GM23338 (cell line): ENCODE measurements around the gene UGT1A1. TPM values are rescaled to one million over a fixed set of nuclear protein-coding genes. Genes with fewer than 3 reads are reported as not detected.

Experiments
- ATAC-seq: fragments of 200-7000 bp; cut with Tn5 transposase; 3 replicates; pipeline ENCODE4 v1.9.1; 2020
- DNase-seq: peaks from one replicate; pipeline ENCODE4 v3.0.0-alpha.2; 2015; ENCODE audit warnings: low spot score
- H2AFZ ChIP-seq: fragments of 200-600 bp; sonication (generic); 2 replicates; pipeline ENCODE4 v1.8.0; 2016; ENCODE audit warnings: antibody characterized with exemption, mild to moderate bottlenecking, moderate library complexity
- H3F3A ChIP-seq: fragments of 200-600 bp; sonication (generic); replicated peaks from 2 replicates; pipeline ENCODE4 v1.8.0; 2017; ENCODE audit warnings: antibody characterized with exemption, mixed run types, low read depth
- H3K27ac ChIP-seq: fragments of 200-600 bp; sonication (generic); 2 replicates; pipeline ENCODE4 v1.6.1; 2016; ENCODE audit warnings: low read depth
- H3K27me3 ChIP-seq: fragments of 200-600 bp; sonication (generic); 2 replicates; pipeline ENCODE4 v1.8.0; 2016; ENCODE audit warnings: mild to moderate bottlenecking, mixed run types, moderate library complexity; ENCODE audit not compliant: insufficient read depth
- H3K36me3 ChIP-seq: fragments of 200-600 bp; sonication (generic); 2 replicates; pipeline ENCODE4 v1.8.0; 2016; ENCODE audit warnings: mild to moderate bottlenecking; ENCODE audit not compliant: insufficient read depth
- H3K4me1 ChIP-seq: fragments of 200-600 bp; sonication (generic); 2 replicates; pipeline ENCODE4 v1.8.0; 2016; ENCODE audit warnings: mild to moderate bottlenecking, moderate library complexity; ENCODE audit not compliant: insufficient read depth
- H3K4me2 ChIP-seq: fragments of 200-600 bp; sonication (generic); 2 replicates; pipeline ENCODE4 v1.7.1; 2017; ENCODE audit warnings: mixed run types
- H3K4me3 ChIP-seq: fragments of 200-600 bp; sonication (generic); 2 replicates; pipeline ENCODE4 v1.6.1; 2016; ENCODE audit warnings: mixed run types
- H3K79me2 ChIP-seq: fragments of 200-600 bp; sonication (generic); replicated peaks from 2 replicates; pipeline ENCODE4 v1.8.0; 2017; ENCODE audit warnings: mild to moderate bottlenecking; ENCODE audit not compliant: insufficient read depth
- H3K9me2 ChIP-seq: fragments of 200-600 bp; sonication (generic); 2 replicates; pipeline ENCODE4 v1.8.0; 2017; ENCODE audit not compliant: insufficient read depth
- H4K20me1 ChIP-seq: fragments of 200-600 bp; sonication (generic); replicated peaks from 2 replicates; pipeline ENCODE4 v1.8.0; 2017; ENCODE audit warnings: mild to moderate bottlenecking; ENCODE audit not compliant: insufficient read depth
- H3K27ac Mint-ChIP-seq: 2 replicates; pipeline ENCODE4 v1.8.0; 2020; ENCODE audit warnings: inconsistent platforms, mild to moderate bottlenecking, moderate library complexity, mixed read lengths
- H3K27me3 Mint-ChIP-seq: 3 replicates; pipeline ENCODE4 v1.8.0; 2022; ENCODE audit warnings: low read depth, mild to moderate bottlenecking, moderate library complexity, mixed read lengths, inconsistent platforms; ENCODE audit not compliant: insufficient read depth, poor library complexity
- H3K36me3 Mint-ChIP-seq: 3 replicates; pipeline ENCODE4 v1.8.0; 2021; ENCODE audit warnings: low read depth, mild to moderate bottlenecking, inconsistent platforms, moderate library complexity, mixed read lengths
- H3K4me1 Mint-ChIP-seq: 3 replicates; pipeline ENCODE4 v1.8.0; 2020; ENCODE audit warnings: mild to moderate bottlenecking, inconsistent platforms, mixed read lengths
- H3K4me3 Mint-ChIP-seq: 3 replicates; pipeline ENCODE4 v1.8.0; 2021; ENCODE audit warnings: moderate library complexity, mild to moderate bottlenecking, inconsistent platforms, mixed read lengths
- H3K9me3 Mint-ChIP-seq: 3 replicates; pipeline ENCODE4 v1.8.0; 2020; ENCODE audit warnings: moderate library complexity, mild to moderate bottlenecking, inconsistent platforms, mixed read lengths
- CREB1 ChIP-seq: fragments of 250-450 bp; sonication (Bioruptor Pico); IDR thresholded peaks from 2 replicates; pipeline ENCODE4 v1.5.0; 2020; ENCODE audit warnings: low read depth, mild to moderate bottlenecking, moderate library complexity
- ETS1 ChIP-seq: IDR thresholded peaks from 2 replicates; pipeline ENCODE4 v1.6.1; 2016; ENCODE audit warnings: antibody characterized with exemption
- EZH2phosphoT487 ChIP-seq: fragments of 200-600 bp; sonication (generic); IDR thresholded peaks from one replicate; pipeline ENCODE4 v1.8.1; 2018; ENCODE audit warnings: antibody characterized with exemption; ENCODE audit not compliant: unreplicated experiment
- JUNB ChIP-seq: IDR thresholded peaks from one replicate; pipeline ENCODE4 v1.6.1; 2016; ENCODE audit warnings: antibody characterized with exemption; ENCODE audit not compliant: unreplicated experiment
- POLR2AphosphoS5 ChIP-seq: IDR thresholded peaks from 2 replicates; pipeline ENCODE4 v1.6.1; 2016; ENCODE audit warnings: antibody characterized with exemption, low read depth
- ZNF114 ChIP-seq: fragments of 250-450 bp; sonication (Bioruptor Pico); IDR thresholded peaks from 2 replicates; pipeline ENCODE4 v1.5.0; 2020; ENCODE audit warnings: mild to moderate bottlenecking, moderate library complexity
- ZNF331 ChIP-seq: fragments of 250-450 bp; sonication (Bioruptor Pico); IDR thresholded peaks from 2 replicates; pipeline ENCODE4 v1.5.0; 2020; ENCODE audit warnings: low read depth, mild to moderate bottlenecking, moderate library complexity
- ZNF462 ChIP-seq: fragments of 250-450 bp; sonication (Bioruptor Pico); IDR thresholded peaks from 2 replicates; pipeline ENCODE4 v1.5.0; 2020; ENCODE audit warnings: mild to moderate bottlenecking, moderate library complexity
- polyA plus RNA-seq: library from polyadenylated mRNA; unstranded; fragments of >200 nt; fragmentation: Nextera tagmentation; extraction: Ambion mirVana; gene quantifications from 2 replicates; pipeline ENCODE4 v1.2.1, GENCODE V29; 2016
- total RNA-seq: library from RNA; depleted of rRNA; stranded (reverse); fragments of >200 nt; shearing (Covaris generic); gene quantifications from 2 replicates; pipeline ENCODE4 v1.2.3, GENCODE V29; 2014
- TF ChIP-seq, protein P1 (sequence below): IDR thresholded peaks from one replicate; pipeline ENCODE4 v1.6.1; 2018; ENCODE audit warnings: antibody characterized with exemption; ENCODE audit not compliant: unreplicated experiment
- TF ChIP-seq, protein P2 (sequence below), 2 experiments: fragments of 200-600 bp in 1 of 2; sonication (generic) in 1 of 2; conservative IDR thresholded peaks; 2 replicates each; pipeline versions ENCODE4 v1.5.1 to v1.6.1; 2016 to 2017; ENCODE audit warnings: antibody characterized with exemption in 2 of 2, low read depth in 2 of 2, mild to moderate bottlenecking in 2 of 2, moderate library complexity in 1 of 2

The UGT1A1 gene
- total and polyA plus RNA-seq, 2 experiments from 2014 or later, result not detected

DNA sequence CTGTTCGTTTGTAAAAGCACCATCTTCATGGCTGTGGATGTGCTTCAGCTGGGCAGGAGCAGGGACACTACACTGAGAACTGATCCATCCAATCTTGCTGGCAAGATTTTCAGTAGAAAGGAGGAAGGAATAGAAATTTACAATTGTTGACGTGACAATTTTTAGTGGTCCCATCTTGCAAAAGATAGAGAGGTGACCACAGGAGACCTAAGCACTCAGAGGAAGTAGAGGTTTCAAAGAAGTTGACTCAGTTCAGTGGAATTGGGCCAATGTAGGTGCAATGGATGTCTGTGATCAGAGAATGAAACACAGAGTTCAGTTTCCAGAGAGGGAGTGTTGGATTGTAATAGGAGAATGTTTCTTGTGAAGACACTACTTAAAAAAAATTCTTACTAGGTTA lies 45.9 kb upstream of the UGT1A1 start:
- Mint-ChIP-seq H3K4me3 (no peak overlapping the region), H3K27me3 (peaks cover 13% of the 10 kb centered on the region), H3K36me3 (no peaks in the 10 kb centered on the region), H3K9me3 (peaks cover 5% of the 10 kb centered on the region; the same call in 2 of the 3 replicates), H3K27ac (no peak overlapping the region), H3K4me1 (peaks cover 4% of the 10 kb centered on the region; the same call in 1 of the 3 replicates)
- no peak overlapping the region for H3K27ac ChIP-seq
- ATAC-seq (no peak), DNase-seq (no peak)
- H3K4me3 ChIP-seq, result no peak overlapping the region
- H4K20me1 ChIP-seq, result no peaks in the 10 kb centered on the region
- no peaks in the 10 kb centered on the region for H3F3A ChIP-seq
- no peaks in the 10 kb centered on the region for H3K36me3 ChIP-seq
- H3K27me3 ChIP-seq, result no peaks in the 10 kb centered on the region
- TF ChIP-seq ZNF462 (CRISPR knock-in tag) (no peak), POLR2AphosphoS5 (no peak), EZH2phosphoT487 (no peak), JUNB (no peak), ETS1 (no peak), ZNF114 (CRISPR knock-in tag) (no peak), ZNF331 (CRISPR knock-in tag) (no peak), CREB1 (no peak)
- TF ChIP-seq, protein P1, sequence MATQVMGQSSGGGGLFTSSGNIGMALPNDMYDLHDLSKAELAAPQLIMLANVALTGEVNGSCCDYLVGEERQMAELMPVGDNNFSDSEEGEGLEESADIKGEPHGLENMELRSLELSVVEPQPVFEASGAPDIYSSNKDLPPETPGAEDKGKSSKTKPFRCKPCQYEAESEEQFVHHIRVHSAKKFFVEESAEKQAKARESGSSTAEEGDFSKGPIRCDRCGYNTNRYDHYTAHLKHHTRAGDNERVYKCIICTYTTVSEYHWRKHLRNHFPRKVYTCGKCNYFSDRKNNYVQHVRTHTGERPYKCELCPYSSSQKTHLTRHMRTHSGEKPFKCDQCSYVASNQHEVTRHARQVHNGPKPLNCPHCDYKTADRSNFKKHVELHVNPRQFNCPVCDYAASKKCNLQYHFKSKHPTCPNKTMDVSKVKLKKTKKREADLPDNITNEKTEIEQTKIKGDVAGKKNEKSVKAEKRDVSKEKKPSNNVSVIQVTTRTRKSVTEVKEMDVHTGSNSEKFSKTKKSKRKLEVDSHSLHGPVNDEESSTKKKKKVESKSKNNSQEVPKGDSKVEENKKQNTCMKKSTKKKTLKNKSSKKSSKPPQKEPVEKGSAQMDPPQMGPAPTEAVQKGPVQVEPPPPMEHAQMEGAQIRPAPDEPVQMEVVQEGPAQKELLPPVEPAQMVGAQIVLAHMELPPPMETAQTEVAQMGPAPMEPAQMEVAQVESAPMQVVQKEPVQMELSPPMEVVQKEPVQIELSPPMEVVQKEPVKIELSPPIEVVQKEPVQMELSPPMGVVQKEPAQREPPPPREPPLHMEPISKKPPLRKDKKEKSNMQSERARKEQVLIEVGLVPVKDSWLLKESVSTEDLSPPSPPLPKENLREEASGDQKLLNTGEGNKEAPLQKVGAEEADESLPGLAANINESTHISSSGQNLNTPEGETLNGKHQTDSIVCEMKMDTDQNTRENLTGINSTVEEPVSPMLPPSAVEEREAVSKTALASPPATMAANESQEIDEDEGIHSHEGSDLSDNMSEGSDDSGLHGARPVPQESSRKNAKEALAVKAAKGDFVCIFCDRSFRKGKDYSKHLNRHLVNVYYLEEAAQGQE, result no peak
- TF ChIP-seq, protein P2, sequence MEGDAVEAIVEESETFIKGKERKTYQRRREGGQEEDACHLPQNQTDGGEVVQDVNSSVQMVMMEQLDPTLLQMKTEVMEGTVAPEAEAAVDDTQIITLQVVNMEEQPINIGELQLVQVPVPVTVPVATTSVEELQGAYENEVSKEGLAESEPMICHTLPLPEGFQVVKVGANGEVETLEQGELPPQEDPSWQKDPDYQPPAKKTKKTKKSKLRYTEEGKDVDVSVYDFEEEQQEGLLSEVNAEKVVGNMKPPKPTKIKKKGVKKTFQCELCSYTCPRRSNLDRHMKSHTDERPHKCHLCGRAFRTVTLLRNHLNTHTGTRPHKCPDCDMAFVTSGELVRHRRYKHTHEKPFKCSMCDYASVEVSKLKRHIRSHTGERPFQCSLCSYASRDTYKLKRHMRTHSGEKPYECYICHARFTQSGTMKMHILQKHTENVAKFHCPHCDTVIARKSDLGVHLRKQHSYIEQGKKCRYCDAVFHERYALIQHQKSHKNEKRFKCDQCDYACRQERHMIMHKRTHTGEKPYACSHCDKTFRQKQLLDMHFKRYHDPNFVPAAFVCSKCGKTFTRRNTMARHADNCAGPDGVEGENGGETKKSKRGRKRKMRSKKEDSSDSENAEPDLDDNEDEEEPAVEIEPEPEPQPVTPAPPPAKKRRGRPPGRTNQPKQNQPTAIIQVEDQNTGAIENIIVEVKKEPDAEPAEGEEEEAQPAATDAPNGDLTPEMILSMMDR (conservative IDR thresholded peaks at IDR 0.05; ENCODE audit: low read depth in 2 of 2), result no peak
- no peak overlapping the region for H3K4me2 ChIP-seq
- no peaks in the 10 kb centered on the region for H3K79me2 ChIP-seq
- no peaks in the 10 kb centered on the region for H3K4me1 ChIP-seq
- no peaks in the 10 kb centered on the region for H3K9me2 ChIP-seq
- H2AFZ ChIP-seq, result no peak overlapping the region
